Endodermal cell (in vitro differentiated cells): ENCODE results near the gene RASGRF2. TPM values are rescaled to one million over a fixed set of nuclear protein-coding genes. Genes with fewer than 3 reads are reported as not detected.

ENCODE experiments used
- DNase-seq: peaks from one replicate; pipeline ENCODE4 v3.0.0-alpha.2; 2017
- H3K27ac ChIP-seq: 2 replicates; pipeline ENCODE4 v1.5.1; 2013; ENCODE audit warnings: mild to moderate bottlenecking, low read depth, low read length, moderate library complexity
- H3K27me3 ChIP-seq: 2 replicates; pipeline ENCODE4 v1.6.1; 2013; ENCODE audit warnings: mild to moderate bottlenecking, low read length, moderate library complexity; ENCODE audit not compliant: insufficient read depth, control insufficient read depth, poor library complexity, severe bottlenecking
- H3K36me3 ChIP-seq: 2 replicates; pipeline ENCODE4 v1.7.0; 2013; ENCODE audit warnings: mild to moderate bottlenecking, low read length, moderate library complexity; ENCODE audit not compliant: control insufficient read depth, insufficient read depth
- H3K4me1 ChIP-seq: one replicate; pipeline ENCODE4 v1.7.0; 2013; ENCODE audit warnings: low read length; ENCODE audit not compliant: control insufficient read depth, insufficient read depth
- H3K4me3 ChIP-seq: 2 replicates; pipeline ENCODE4 v1.5.1; 2013; ENCODE audit warnings: mild to moderate bottlenecking, low read length, moderate library complexity
- H3K9ac ChIP-seq: 2 replicates; pipeline ENCODE4 v1.6.1; 2013; ENCODE audit warnings: mild to moderate bottlenecking, low read length, moderate library complexity; ENCODE audit not compliant: poor library complexity, severe bottlenecking; ENCODE audit errors: extremely low read depth
- H3K9me3 ChIP-seq: 2 replicates; pipeline ENCODE4 v1.6.1; 2013; ENCODE audit warnings: mild to moderate bottlenecking, low read length, moderate library complexity; ENCODE audit not compliant: control insufficient read depth
- H3K27ac Mint-ChIP-seq: 2 replicates; pipeline ENCODE4 v1.8.0; 2020; ENCODE audit warnings: mixed read lengths
- H3K27me3 Mint-ChIP-seq: 2 replicates; pipeline ENCODE4 v1.8.0; 2021; ENCODE audit warnings: mild to moderate bottlenecking, mixed read lengths; ENCODE audit not compliant: insufficient read depth
- H3K36me3 Mint-ChIP-seq: 2 replicates; pipeline ENCODE4 v1.8.0; 2020; ENCODE audit warnings: low read depth, mixed read lengths
- H3K4me1 Mint-ChIP-seq: 2 replicates; pipeline ENCODE4 v1.8.0; 2020; ENCODE audit warnings: mixed read lengths
- H3K4me3 Mint-ChIP-seq: 2 replicates; pipeline ENCODE4 v1.8.0; 2020; ENCODE audit warnings: mild to moderate bottlenecking, moderate library complexity, mixed read lengths
- H3K9me3 Mint-ChIP-seq: 2 replicates; pipeline ENCODE4 v1.8.0; 2020; ENCODE audit warnings: mild to moderate bottlenecking, mixed read lengths
- CTCF ChIP-seq: fragments of 200-600 bp; sonication (generic); conservative IDR thresholded peaks from 2 replicates; pipeline ENCODE4 v1.5.0; 2021; ENCODE audit warnings: antibody characterized with exemption, mild to moderate bottlenecking
- WGBS, 2 experiments: methylation state at CpG; one replicate each; pipeline versions ENCODE4 v1.1.5 to v1.1.7; 2013; ENCODE audit warnings: missing lambda C conversion rate in 2 of 2, mixed read lengths in 1 of 2; ENCODE audit not compliant: insufficient coverage in 1 of 2, insufficient read length in 1 of 2; 5-methylcytosine and 5-hydroxymethylcytosine counted together
- total RNA-seq, 2 donors: library from RNA; stranded (reverse); fragmentation: NEBNext Ultra II Directional in 1 of 2; extraction: Animal tissue kit (Norgen Biotek cat#: 25700) in 1 of 2; gene quantifications; 2 replicates in 1 of 2; 3 replicates in 1 of 2; pipeline ENCODE4 v1.2.1, GENCODE V29; 2021

The RASGRF2 gene
- total RNA-seq, 2 donors from 2014 or later = 0.64 to 14.4 TPM

- Mint-ChIP-seq H3K4me1 (peaks cover 15% of the 10 kb centered on the region), H3K9me3 (no peaks in the 10 kb centered on the region), H3K27me3 (no peaks in the 10 kb centered on the region), H3K27ac (peak overlapping the region; percentile 52), H3K36me3 (no peaks in the 10 kb centered on the region), H3K4me3 (no peak overlapping the region)
- no peak for DNase-seq
- Histone ChIP-seq H3K9ac (no peak overlapping the region), H3K4me1 (peaks cover 2% of the 10 kb centered on the region), H3K27ac (no peak overlapping the region), H3K36me3 (no peaks in the 10 kb centered on the region), H3K4me3 (no peak overlapping the region), H3K27me3 (no peaks in the 10 kb centered on the region), H3K9me3 (no peaks in the 10 kb centered on the region)
- TF ChIP-seq CTCF = no peak
- 58 to 67% methylated on average over 3 of the region's 3 CpGs for WGBS, 2 experiments
Measured at GRCh38 chr5:81065492-81065891, 105.3 kb downstream of the RASGRF2 start.

GRCh38 chr5:81066102-81066501, 105.9 kb downstream of the RASGRF2 start:
- Histone ChIP-seq H3K27me3 (no peaks in the 10 kb centered on the region), H3K36me3 (no peaks in the 10 kb centered on the region), H3K27ac (no peak overlapping the region), H3K4me3 (no peak overlapping the region), H3K9ac (no peak overlapping the region), H3K4me1 (peaks cover 2% of the 10 kb centered on the region), H3K9me3 (no peaks in the 10 kb centered on the region)
- no peak for DNase-seq
- 98% methylated on average over 4 of the region's 4 CpGs; no CpG with 5 or more reads in 1 of the 2 experiments for WGBS, 2 experiments
- Mint-ChIP-seq H3K27me3 (no peaks in the 10 kb centered on the region), H3K4me1 (peaks cover 15% of the 10 kb centered on the region), H3K36me3 (no peaks in the 10 kb centered on the region), H3K27ac (no peak overlapping the region), H3K9me3 (no peaks in the 10 kb centered on the region), H3K4me3 (no peak overlapping the region)
- no peak for TF ChIP-seq CTCF

- no peak overlapping the region for H3K9ac ChIP-seq
- H3K9me3 ChIP-seq = no peaks in the 10 kb centered on the region
- 92 to 100% methylated on average over 1 of the region's 1 CpG for WGBS, 2 experiments
- no peak for TF ChIP-seq CTCF
- H3K4me1 ChIP-seq = peaks cover 2% of the 10 kb centered on the region
- DNase-seq = no peak
- H3K36me3 ChIP-seq = no peaks in the 10 kb centered on the region
- H3K27ac ChIP-seq = no peak overlapping the region
- Mint-ChIP-seq H3K27me3 (no peaks in the 10 kb centered on the region), H3K27ac (no peak overlapping the region), H3K4me1 (peaks cover 15% of the 10 kb centered on the region), H3K4me3 (no peak overlapping the region), H3K9me3 (no peaks in the 10 kb centered on the region), H3K36me3 (no peaks in the 10 kb centered on the region)
- no peak overlapping the region for H3K4me3 ChIP-seq
- no peaks in the 10 kb centered on the region for H3K27me3 ChIP-seq
Measured at GRCh38 chr5:81067406-81067805, 107.2 kb downstream of the RASGRF2 start.
